HFFc6 (cell line): ENCODE results near the gene MVB12B. TPM values are rescaled to one million over a fixed set of nuclear protein-coding genes. Genes with fewer than 3 reads are reported as not detected.
A peak's percentile ranks its signal among the peaks of the same experiment; 100 is the strongest.

ENCODE experiments used
- DNase-seq: peaks from one replicate; pipeline ENCODE4 v3.0.0-alpha.2; 2018
- H3K27ac Mint-ChIP-seq: 2 replicates; pipeline ENCODE4 v1.8.0; 2020; ENCODE audit warnings: mild to moderate bottlenecking, mixed read lengths
- H3K27me3 Mint-ChIP-seq: 2 replicates; pipeline ENCODE4 v1.8.0; 2021; ENCODE audit warnings: mild to moderate bottlenecking, moderate library complexity, mixed read lengths; ENCODE audit not compliant: insufficient read depth
- H3K36me3 Mint-ChIP-seq: 2 replicates; pipeline ENCODE4 v1.8.0; 2021; ENCODE audit warnings: low read depth, mixed read lengths
- H3K4me1 Mint-ChIP-seq: 2 replicates; pipeline ENCODE4 v1.8.0; 2020; ENCODE audit warnings: low read depth, mixed read lengths
- H3K4me3 Mint-ChIP-seq: 2 replicates; pipeline ENCODE4 v1.8.0; 2020; ENCODE audit warnings: mild to moderate bottlenecking, moderate library complexity, mixed read lengths
- H3K9me3 Mint-ChIP-seq: 2 replicates; pipeline ENCODE4 v1.8.0; 2020; ENCODE audit warnings: mild to moderate bottlenecking, mixed read lengths
- CTCF ChIP-seq: fragments of 200-600 bp; sonication (generic); IDR thresholded peaks from 2 replicates; pipeline ENCODE4 v1.5.0; 2021; ENCODE audit warnings: antibody characterized with exemption, mild to moderate bottlenecking
- total RNA-seq, 6 experiments: library from RNA; stranded (reverse); fragmentation: NEBNext Ultra II Directional; extraction: Animal tissue kit (Norgen Biotek cat#: 25700); gene quantifications; 2 replicates in 1 of 6; 3 replicates in 5 of 6; pipeline ENCODE4 v1.2.3, GENCODE V29; 2021

The MVB12B gene
- total RNA-seq, 6 experiments from 2014 or later = 4.4 to 8.3 (median 6.7) TPM

- Mint-ChIP-seq H3K4me3 (no peak overlapping the region), H3K36me3 (no peaks in the 10 kb centered on the region), H3K9me3 (no peaks in the 10 kb centered on the region), H3K27ac (no peak overlapping the region), H3K27me3 (peaks cover 2% of the 10 kb centered on the region), H3K4me1 (no peaks in the 10 kb centered on the region)
- TF ChIP-seq CTCF = no peak
- no peak for DNase-seq
These were observed 163.6 kb downstream of the MVB12B start for GRCh38 chr9:126490214-126490631.

GRCh38 chr9:126490871-126491567 lies 164.4 kb downstream of the MVB12B start:
- Mint-ChIP-seq H3K4me1 (no peaks in the 10 kb centered on the region), H3K27me3 (peaks cover 2% of the 10 kb centered on the region), H3K36me3 (no peaks in the 10 kb centered on the region), H3K27ac (no peak overlapping the region), H3K4me3 (no peak overlapping the region), H3K9me3 (no peaks in the 10 kb centered on the region)
- peak; percentile 99 for TF ChIP-seq CTCF
- DNase-seq = peak; percentile 42

GRCh38 chr9:126491568-126491879 lies 164.9 kb downstream of the MVB12B start:
- Mint-ChIP-seq H3K9me3 (no peaks in the 10 kb centered on the region), H3K36me3 (no peaks in the 10 kb centered on the region), H3K27ac (no peak overlapping the region), H3K4me1 (no peaks in the 10 kb centered on the region), H3K27me3 (peaks cover 2% of the 10 kb centered on the region), H3K4me3 (no peak overlapping the region)
- TF ChIP-seq CTCF = peak; percentile 10; the same call in 1 of the 2 replicates
- DNase-seq = no peak

- Mint-ChIP-seq H3K4me3 (no peak overlapping the region), H3K27me3 (peaks cover 2% of the 10 kb centered on the region), H3K36me3 (no peaks in the 10 kb centered on the region), H3K9me3 (no peaks in the 10 kb centered on the region), H3K27ac (no peak overlapping the region), H3K4me1 (no peaks in the 10 kb centered on the region)
- DNase-seq = no peak
- no peak for TF ChIP-seq CTCF
These were observed 165.3 kb downstream of the MVB12B start for GRCh38 chr9:126491949-126492348.

GRCh38 chr9:126494264-126494663 lies 167.6 kb downstream of the MVB12B start:
- no peak overlapping the region for H3K27ac Mint-ChIP-seq
- H3K27me3 Mint-ChIP-seq = peaks cover 2% of the 10 kb centered on the region
- no peaks in the 10 kb centered on the region for H3K9me3 Mint-ChIP-seq
- TF ChIP-seq CTCF = no peak
- DNase-seq = no peak
- H3K4me3 Mint-ChIP-seq = no peak overlapping the region
- no peaks in the 10 kb centered on the region for H3K36me3 Mint-ChIP-seq
- H3K4me1 Mint-ChIP-seq = no peaks in the 10 kb centered on the region
